ENCODE data around the gene LTBP3. TPM values are rescaled to one million over a fixed set of nuclear protein-coding genes. Genes with fewer than 3 reads are reported as not detected.

Gene LTBP3
- total and polyA plus RNA-seq, 9 of the 15 experiments (the other 6 are each of a cell fraction or from before 2014, with no cell fraction given), result 0.06 to 20.5 (median 4.8) TPM

- TF ChIP-seq, protein P1, sequence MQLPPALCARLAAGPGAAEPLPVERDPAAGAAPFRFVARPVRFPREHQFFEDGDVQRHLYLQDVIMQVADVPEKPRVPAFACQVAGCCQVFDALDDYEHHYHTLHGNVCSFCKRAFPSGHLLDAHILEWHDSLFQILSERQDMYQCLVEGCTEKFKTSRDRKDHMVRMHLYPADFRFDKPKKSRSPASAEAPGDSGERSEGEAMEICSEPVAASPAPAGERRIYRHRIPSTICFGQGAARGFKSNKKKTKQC (CRISPR knock-in tag; IDR thresholded peaks at IDR 0.05), result no peak; the same call in 1 of the 2 replicates
- TF ChIP-seq GABPB1 (CRISPR knock-in tag; IDR thresholded peaks at IDR 0.05) (peak; percentile 100), KHSRP (IDR thresholded peaks at IDR 0.05) (peak; percentile 75), HDAC6 (IDR thresholded peaks at IDR 0.05; ENCODE audit: low read depth, low read length) (no peak), ZNF717 (CRISPR knock-in tag; IDR thresholded peaks at IDR 0.05) (no peak), ZBTB7A (IDR thresholded peaks at IDR 0.05; ENCODE audit: borderline replicate concordance, control insufficient read depth, low read depth, low read length) (peak; percentile 62; the same call in 1 of the 2 replicates), GTF2F1 (IDR thresholded peaks at IDR 0.05; ENCODE audit: low read depth, low read length) (peak; percentile 31; the same call in 1 of the 2 replicates), ZFP30 (CRISPR knock-in tag; IDR thresholded peaks at IDR 0.05; ENCODE audit: borderline replicate concordance) (no peak), ZKSCAN1 (IDR thresholded peaks at IDR 0.05; ENCODE audit: low read depth, low read length) (peak; percentile 8; the same call in 1 of the 2 replicates), KLF6 (CRISPR knock-in tag; IDR thresholded peaks at IDR 0.05; ENCODE audit: borderline replicate concordance) (peak; percentile 48; the same call in 1 of the 2 replicates), TRIM24 (IDR thresholded peaks at IDR 0.05) (peak in 1 of 2 experiments; percentile 68; a peak in 1 of 4 replicates), CCNT2 (IDR thresholded peaks at IDR 0.05; ENCODE audit: borderline replicate concordance, extremely low read depth, insufficient read length, low read depth, low read length) (peak; percentile 81), MAX (CRISPR knock-in tag; IDR thresholded peaks at IDR 0.05) (peak; percentile 88), SOX6 (IDR thresholded peaks at IDR 0.05) (0 out of 2 replicates have a peak, but pooled peaks have one; percentile 3), ETV1 (tag; conservative IDR thresholded peaks at IDR 0.05; ENCODE audit: low read depth) (peak; percentile 97), L3MBTL2 (IDR thresholded peaks at IDR 0.05) (peak; percentile 84), FOXM1 (IDR thresholded peaks at IDR 0.05; ENCODE audit: low read depth) (no peak), FOXM1 (CRISPR knock-in tag; IDR thresholded peaks at IDR 0.05; ENCODE audit: low read depth) (peak; percentile 82; the same call in 1 of the 2 replicates), RFX1 (IDR thresholded peaks at IDR 0.05) (peak; percentile 92), CBX5 (IDR thresholded peaks at IDR 0.05; ENCODE audit: borderline replicate concordance, low read depth) (peak; percentile 44; the same call in 1 of the 2 replicates), TAF9B (IDR thresholded peaks at IDR 0.05; ENCODE audit: partially characterized antibody) (peak; percentile 49), THRAP3 (IDR thresholded peaks at IDR 0.05; ENCODE audit: borderline replicate concordance) (no peak), FOXK2 (conservative IDR thresholded peaks at IDR 0.05 in 1 of 2, IDR thresholded peaks at IDR 0.05 in 1 of 2; ENCODE audit: low read depth in 2 of 2) (peak; percentile 98 to 99), SIN3A (IDR thresholded peaks at IDR 0.05; ENCODE audit: borderline replicate concordance in 2 of 2, control insufficient read depth in 1 of 2, low read depth in 2 of 2, low read length in 2 of 2) (peak; percentile 95 to 98), ZNF76 (CRISPR knock-in tag; IDR thresholded peaks at IDR 0.05; ENCODE audit: borderline replicate concordance) (no peak)
- TF ChIP-seq, protein P2, sequence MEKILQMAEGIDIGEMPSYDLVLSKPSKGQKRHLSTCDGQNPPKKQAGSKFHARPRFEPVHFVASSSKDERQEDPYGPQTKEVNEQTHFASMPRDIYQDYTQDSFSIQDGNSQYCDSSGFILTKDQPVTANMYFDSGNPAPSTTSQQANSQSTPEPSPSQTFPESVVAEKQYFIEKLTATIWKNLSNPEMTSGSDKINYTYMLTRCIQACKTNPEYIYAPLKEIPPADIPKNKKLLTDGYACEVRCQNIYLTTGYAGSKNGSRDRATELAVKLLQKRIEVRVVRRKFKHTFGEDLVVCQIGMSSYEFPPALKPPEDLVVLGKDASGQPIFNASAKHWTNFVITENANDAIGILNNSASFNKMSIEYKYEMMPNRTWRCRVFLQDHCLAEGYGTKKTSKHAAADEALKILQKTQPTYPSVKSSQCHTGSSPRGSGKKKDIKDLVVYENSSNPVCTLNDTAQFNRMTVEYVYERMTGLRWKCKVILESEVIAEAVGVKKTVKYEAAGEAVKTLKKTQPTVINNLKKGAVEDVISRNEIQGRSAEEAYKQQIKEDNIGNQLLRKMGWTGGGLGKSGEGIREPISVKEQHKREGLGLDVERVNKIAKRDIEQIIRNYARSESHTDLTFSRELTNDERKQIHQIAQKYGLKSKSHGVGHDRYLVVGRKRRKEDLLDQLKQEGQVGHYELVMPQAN (IDR thresholded peaks at IDR 0.05; ENCODE audit: borderline replicate concordance), result peak; percentile 96; the same call in 1 of the 2 replicates
Observed at GRCh38 chr11:65569973-65570918, 12.1 kb upstream of the LTBP3 start, which contains the start of gene ZNRD2 (continued).
